ENCODE results near the gene USP35. TPM values are rescaled to one million over a fixed set of nuclear protein-coding genes. Genes with fewer than 3 reads are reported as not detected.

USP35 gene
- polyA plus RNA-seq, 1 of the 3 experiments (the other 2 are of a cell fraction), result 8.4 TPM

DNA sequence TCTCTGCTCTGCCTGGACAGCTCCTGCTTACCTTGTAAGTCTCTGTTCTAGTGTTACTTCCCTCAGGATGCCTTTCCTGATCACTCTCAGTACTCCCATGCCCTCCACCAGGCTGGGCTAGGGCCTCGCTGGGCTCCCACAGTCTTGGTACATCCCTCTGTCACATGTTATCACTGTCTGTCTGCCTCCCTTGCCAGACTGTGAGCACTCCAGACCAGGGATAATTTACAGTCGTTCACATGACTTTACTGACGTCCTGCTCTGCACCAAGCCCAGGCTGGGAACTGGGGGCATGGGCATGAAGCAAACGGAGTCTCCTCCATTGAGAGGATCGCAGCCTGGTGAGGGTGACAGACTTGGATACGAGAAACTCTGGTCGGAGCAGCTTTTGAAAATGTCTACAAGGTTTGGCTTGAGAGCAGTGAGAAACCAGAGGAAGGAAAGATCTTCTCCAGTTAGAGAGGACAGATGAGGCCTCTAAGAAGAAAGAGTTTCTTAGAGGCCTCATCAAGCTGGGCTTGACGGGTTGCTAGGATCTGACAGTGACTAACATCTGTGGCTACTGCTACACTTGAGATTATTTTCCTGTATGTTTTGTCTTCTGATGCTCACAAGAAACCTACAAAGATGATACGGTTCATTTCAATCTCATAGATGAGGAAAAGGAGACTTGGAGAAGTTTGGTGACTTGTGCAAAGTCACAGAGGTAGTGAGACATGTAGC, 12.5 kb downstream of the USP35 start:
- peaks cover 0 to 3% of the 10 kb centered on the region in 2 experiments; a peak in 1 of 4 replicates for H3K4me1 ChIP-seq (ENCODE audit: control insufficient read depth in 1 of 2, insufficient read depth in 2 of 2, low read depth in 1 of 2, low read length in 1 of 2)
- CTCF ChIA-PET, result no interaction called here
- H3K9me3 ChIP-seq, result no peaks in the 10 kb centered on the region
- DNase-seq, result no peak
- POLR2A ChIA-PET, result no interaction called here
- no peak overlapping the region for H3K4me3 ChIP-seq (ENCODE audit: low read depth in 2 of 2, low read length in 1 of 2)
- peaks cover 0 to 40% of the 10 kb centered on the region in 2 experiments for H3K36me3 ChIP-seq (replicated peaks in 1 of 2; ENCODE audit: control insufficient read depth in 1 of 2, insufficient read depth in 2 of 2, low read length in 1 of 2)
- TF ChIP-seq GATA2 (CRISPR knock-in tag; IDR thresholded peaks at IDR 0.05) (no peak), EP300 (IDR thresholded peaks at IDR 0.05; ENCODE audit: borderline replicate concordance in 1 of 2, low read depth in 1 of 2, low read length in 1 of 2) (no peak), MXI1 (IDR thresholded peaks at IDR 0.05; ENCODE audit: low read depth, low read length) (no peak), POLR2AphosphoS5 (IDR thresholded peaks at IDR 0.05; ENCODE audit: low read depth, low read length) (no peak), TEAD4 (IDR thresholded peaks at IDR 0.05; ENCODE audit: borderline replicate concordance, insufficient read depth) (no peak), RXRA (IDR thresholded peaks at IDR 0.05; ENCODE audit: borderline replicate concordance, low read depth) (no peak), ELF1 (IDR thresholded peaks at IDR 0.05) (no peak), FOSL2 (IDR thresholded peaks at IDR 0.05; ENCODE audit: borderline replicate concordance, low read depth) (no peak), NRF1 (IDR thresholded peaks at IDR 0.05; ENCODE audit: low read depth, low read length) (no peak), SIN3A (IDR thresholded peaks at IDR 0.05; ENCODE audit: borderline replicate concordance, low read depth, low read length) (no peak), CHD2 (IDR thresholded peaks at IDR 0.05; ENCODE audit: low read length, partially characterized antibody) (no peak)
- TF ChIP-seq, protein P1, sequence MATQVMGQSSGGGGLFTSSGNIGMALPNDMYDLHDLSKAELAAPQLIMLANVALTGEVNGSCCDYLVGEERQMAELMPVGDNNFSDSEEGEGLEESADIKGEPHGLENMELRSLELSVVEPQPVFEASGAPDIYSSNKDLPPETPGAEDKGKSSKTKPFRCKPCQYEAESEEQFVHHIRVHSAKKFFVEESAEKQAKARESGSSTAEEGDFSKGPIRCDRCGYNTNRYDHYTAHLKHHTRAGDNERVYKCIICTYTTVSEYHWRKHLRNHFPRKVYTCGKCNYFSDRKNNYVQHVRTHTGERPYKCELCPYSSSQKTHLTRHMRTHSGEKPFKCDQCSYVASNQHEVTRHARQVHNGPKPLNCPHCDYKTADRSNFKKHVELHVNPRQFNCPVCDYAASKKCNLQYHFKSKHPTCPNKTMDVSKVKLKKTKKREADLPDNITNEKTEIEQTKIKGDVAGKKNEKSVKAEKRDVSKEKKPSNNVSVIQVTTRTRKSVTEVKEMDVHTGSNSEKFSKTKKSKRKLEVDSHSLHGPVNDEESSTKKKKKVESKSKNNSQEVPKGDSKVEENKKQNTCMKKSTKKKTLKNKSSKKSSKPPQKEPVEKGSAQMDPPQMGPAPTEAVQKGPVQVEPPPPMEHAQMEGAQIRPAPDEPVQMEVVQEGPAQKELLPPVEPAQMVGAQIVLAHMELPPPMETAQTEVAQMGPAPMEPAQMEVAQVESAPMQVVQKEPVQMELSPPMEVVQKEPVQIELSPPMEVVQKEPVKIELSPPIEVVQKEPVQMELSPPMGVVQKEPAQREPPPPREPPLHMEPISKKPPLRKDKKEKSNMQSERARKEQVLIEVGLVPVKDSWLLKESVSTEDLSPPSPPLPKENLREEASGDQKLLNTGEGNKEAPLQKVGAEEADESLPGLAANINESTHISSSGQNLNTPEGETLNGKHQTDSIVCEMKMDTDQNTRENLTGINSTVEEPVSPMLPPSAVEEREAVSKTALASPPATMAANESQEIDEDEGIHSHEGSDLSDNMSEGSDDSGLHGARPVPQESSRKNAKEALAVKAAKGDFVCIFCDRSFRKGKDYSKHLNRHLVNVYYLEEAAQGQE (IDR thresholded peaks at IDR 0.05; ENCODE audit: low read depth, low read length), result no peak
- TF ChIP-seq, protein P2, sequence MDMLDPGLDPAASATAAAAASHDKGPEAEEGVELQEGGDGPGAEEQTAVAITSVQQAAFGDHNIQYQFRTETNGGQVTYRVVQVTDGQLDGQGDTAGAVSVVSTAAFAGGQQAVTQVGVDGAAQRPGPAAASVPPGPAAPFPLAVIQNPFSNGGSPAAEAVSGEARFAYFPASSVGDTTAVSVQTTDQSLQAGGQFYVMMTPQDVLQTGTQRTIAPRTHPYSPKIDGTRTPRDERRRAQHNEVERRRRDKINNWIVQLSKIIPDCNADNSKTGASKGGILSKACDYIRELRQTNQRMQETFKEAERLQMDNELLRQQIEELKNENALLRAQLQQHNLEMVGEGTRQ (IDR thresholded peaks at IDR 0.05; ENCODE audit: borderline replicate concordance, low read depth, low read length), result no peak
- TF ChIP-seq, protein P3, sequence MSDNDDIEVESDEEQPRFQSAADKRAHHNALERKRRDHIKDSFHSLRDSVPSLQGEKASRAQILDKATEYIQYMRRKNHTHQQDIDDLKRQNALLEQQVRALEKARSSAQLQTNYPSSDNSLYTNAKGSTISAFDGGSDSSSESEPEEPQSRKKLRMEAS (IDR thresholded peaks at IDR 0.05; ENCODE audit: low read depth), result no peak
- TF ChIP-seq, protein P4, sequence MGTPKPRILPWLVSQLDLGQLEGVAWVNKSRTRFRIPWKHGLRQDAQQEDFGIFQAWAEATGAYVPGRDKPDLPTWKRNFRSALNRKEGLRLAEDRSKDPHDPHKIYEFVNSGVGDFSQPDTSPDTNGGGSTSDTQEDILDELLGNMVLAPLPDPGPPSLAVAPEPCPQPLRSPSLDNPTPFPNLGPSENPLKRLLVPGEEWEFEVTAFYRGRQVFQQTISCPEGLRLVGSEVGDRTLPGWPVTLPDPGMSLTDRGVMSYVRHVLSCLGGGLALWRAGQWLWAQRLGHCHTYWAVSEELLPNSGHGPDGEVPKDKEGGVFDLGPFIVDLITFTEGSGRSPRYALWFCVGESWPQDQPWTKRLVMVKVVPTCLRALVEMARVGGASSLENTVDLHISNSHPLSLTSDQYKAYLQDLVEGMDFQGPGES (IDR thresholded peaks at IDR 0.05; ENCODE audit: low read depth, low read length), result no peak
- H3K27me3 ChIP-seq (ENCODE audit: insufficient read depth), result no peaks in the 10 kb centered on the region
- H3F3A ChIP-seq (replicated peaks; ENCODE audit: insufficient read depth), result no peaks in the 10 kb centered on the region
- H4K20me1 ChIP-seq (ENCODE audit: insufficient read depth), result no peaks in the 10 kb centered on the region
- no peaks in the 10 kb centered on the region for H3K9me2 ChIP-seq
- no peak overlapping the region for H2AFZ ChIP-seq (ENCODE audit: low read depth)
- H3K4me2 ChIP-seq, result no peak overlapping the region
- 0 out of 2 replicates have a peak, but pooled peaks cover 3% of the 10 kb centered on the region for H3K79me2 ChIP-seq (ENCODE audit: insufficient read depth)
- H3K9ac ChIP-seq, result no peak overlapping the region
- no peak overlapping the region for H3K27ac ChIP-seq (ENCODE audit: low read depth in 2 of 2, low read length in 1 of 2)
- WGBS (ENCODE audit: low lambda C conversion rate), result 88% methylated on average over 9 of the region's 9 CpGs

Measured in SK-N-SH (cell line).